IMR-90 (cell line): ENCODE measurements around the gene AMBP.

Experiments
- BHLHE40 ChIP-seq: fragments of 150-350 bp; IDR thresholded peaks from 2 replicates; pipeline ENCODE4 v1.6.1; 2016; ENCODE audit warnings: mild to moderate bottlenecking, low read depth, low read length
- CHD1 ChIP-seq: IDR thresholded peaks from 2 replicates; pipeline ENCODE4 v1.6.1; 2012; ENCODE audit warnings: low read depth, low read length, improper control_type of control experiment
- FOS ChIP-seq: fragments of 150-350 bp; IDR thresholded peaks from 2 replicates; pipeline ENCODE4 v1.6.1; 2016; ENCODE audit warnings: low read depth, low read length
- MAFK ChIP-seq: IDR thresholded peaks from 2 replicates; pipeline ENCODE4 v1.6.1; 2012; ENCODE audit warnings: low read depth, low read length, improper control_type of control experiment
- MAZ ChIP-seq: IDR thresholded peaks from 2 replicates; pipeline ENCODE4 v1.6.1; 2012; ENCODE audit warnings: low read depth, mild to moderate bottlenecking, low read length, improper control_type of control experiment, moderate library complexity, borderline replicate concordance
- POLR2A ChIP-seq: IDR thresholded peaks from 2 replicates; pipeline ENCODE4 v1.6.1; 2012; ENCODE audit warnings: mild to moderate bottlenecking, low read depth, low read length
- RAD21 ChIP-seq: IDR thresholded peaks from 2 replicates; pipeline ENCODE4 v1.6.1; 2012; ENCODE audit warnings: low read length, improper control_type of control experiment
- RCOR1 ChIP-seq: IDR thresholded peaks from 2 replicates; pipeline ENCODE4 v1.6.1; 2012; ENCODE audit warnings: mild to moderate bottlenecking, low read length, improper control_type of control experiment; ENCODE audit not compliant: insufficient replicate concordance
- RFX5 ChIP-seq: IDR thresholded peaks from 2 replicates; pipeline ENCODE4 v1.8.0; 2012; ENCODE audit warnings: low read depth, mild to moderate bottlenecking, low read length, moderate library complexity
- SMC3 ChIP-seq: fragments of 150-350 bp; IDR thresholded peaks from 2 replicates; pipeline ENCODE4 v1.6.1; 2016; ENCODE audit warnings: low read depth, mild to moderate bottlenecking, antibody characterized with exemption, low read length, moderate library complexity
- TF ChIP-seq, protein P1 (sequence below): conservative IDR thresholded peaks from 2 replicates; pipeline ENCODE4 v1.5.1; 2012; ENCODE audit warnings: mild to moderate bottlenecking, low read depth, low read length, improper control_type of control experiment
- TF ChIP-seq, protein P2 (sequence below): fragments of 150-350 bp; IDR thresholded peaks from 2 replicates; pipeline ENCODE4 v1.6.1; 2017; ENCODE audit warnings: mild to moderate bottlenecking, antibody characterized with exemption, low read length, low read depth
- TF ChIP-seq, protein P3 (sequence below): fragments of 150-350 bp; IDR thresholded peaks from 2 replicates; pipeline ENCODE4 v1.6.1; 2016; ENCODE audit warnings: low read depth, mild to moderate bottlenecking, low read length, moderate library complexity, borderline replicate concordance

DNA sequence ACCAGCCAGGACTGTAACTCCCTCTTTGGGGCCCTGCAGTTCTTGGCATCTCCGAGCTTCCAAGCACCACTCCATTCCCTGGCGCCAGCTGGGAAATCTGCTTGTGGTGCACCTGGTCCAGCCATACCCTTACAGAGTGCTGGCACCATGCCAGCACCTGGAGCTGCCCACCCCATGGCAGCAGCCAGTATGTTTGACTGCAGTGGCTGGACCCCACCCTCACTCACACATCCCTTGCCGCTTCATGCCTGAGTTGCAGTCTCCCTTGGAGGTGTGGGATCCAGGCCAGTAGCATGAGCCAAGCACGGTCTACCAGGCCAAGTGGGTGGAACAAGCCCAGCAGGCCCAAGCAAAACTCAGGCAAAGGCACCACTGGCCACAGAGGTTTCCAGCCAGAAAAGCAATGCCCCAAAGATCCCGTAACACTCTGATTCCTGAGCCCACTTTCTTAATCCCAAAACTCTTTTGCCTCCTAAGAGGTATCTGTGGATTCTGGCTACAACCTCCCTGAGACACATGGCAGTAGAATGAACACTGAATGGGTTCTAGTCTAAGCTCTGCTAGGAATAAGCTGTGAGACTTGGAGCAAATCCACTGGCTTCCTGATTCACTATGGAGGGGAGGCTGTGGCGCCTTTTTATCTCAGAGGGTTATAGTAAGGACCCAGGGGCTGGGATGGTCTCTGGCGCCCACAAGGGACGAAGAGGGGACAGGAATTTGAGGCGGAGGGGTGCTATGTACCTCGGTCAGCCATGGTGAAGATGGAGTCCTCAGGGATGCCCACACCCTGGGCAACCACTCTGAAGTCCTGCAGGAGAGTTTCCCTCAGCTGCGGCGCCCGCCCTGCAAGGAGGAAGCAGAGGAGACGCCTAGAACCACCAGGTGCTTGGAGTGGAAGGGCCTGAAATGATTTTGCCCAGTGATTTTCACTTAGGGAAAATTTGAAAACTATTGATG lies 5.6 kb downstream of the AMBP start:
- TF ChIP-seq POLR2A, result no peak
- TF ChIP-seq, protein P1, sequence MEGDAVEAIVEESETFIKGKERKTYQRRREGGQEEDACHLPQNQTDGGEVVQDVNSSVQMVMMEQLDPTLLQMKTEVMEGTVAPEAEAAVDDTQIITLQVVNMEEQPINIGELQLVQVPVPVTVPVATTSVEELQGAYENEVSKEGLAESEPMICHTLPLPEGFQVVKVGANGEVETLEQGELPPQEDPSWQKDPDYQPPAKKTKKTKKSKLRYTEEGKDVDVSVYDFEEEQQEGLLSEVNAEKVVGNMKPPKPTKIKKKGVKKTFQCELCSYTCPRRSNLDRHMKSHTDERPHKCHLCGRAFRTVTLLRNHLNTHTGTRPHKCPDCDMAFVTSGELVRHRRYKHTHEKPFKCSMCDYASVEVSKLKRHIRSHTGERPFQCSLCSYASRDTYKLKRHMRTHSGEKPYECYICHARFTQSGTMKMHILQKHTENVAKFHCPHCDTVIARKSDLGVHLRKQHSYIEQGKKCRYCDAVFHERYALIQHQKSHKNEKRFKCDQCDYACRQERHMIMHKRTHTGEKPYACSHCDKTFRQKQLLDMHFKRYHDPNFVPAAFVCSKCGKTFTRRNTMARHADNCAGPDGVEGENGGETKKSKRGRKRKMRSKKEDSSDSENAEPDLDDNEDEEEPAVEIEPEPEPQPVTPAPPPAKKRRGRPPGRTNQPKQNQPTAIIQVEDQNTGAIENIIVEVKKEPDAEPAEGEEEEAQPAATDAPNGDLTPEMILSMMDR, result no peak
- no peak for TF ChIP-seq MAFK
- no peak for TF ChIP-seq BHLHE40
- TF ChIP-seq FOS, result no peak
- TF ChIP-seq RCOR1, result no peak
- TF ChIP-seq RAD21, result no peak
- TF ChIP-seq, protein P2, sequence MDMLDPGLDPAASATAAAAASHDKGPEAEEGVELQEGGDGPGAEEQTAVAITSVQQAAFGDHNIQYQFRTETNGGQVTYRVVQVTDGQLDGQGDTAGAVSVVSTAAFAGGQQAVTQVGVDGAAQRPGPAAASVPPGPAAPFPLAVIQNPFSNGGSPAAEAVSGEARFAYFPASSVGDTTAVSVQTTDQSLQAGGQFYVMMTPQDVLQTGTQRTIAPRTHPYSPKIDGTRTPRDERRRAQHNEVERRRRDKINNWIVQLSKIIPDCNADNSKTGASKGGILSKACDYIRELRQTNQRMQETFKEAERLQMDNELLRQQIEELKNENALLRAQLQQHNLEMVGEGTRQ, result no peak
- no peak for TF ChIP-seq SMC3
- no peak for TF ChIP-seq CHD1
- TF ChIP-seq, protein P3, sequence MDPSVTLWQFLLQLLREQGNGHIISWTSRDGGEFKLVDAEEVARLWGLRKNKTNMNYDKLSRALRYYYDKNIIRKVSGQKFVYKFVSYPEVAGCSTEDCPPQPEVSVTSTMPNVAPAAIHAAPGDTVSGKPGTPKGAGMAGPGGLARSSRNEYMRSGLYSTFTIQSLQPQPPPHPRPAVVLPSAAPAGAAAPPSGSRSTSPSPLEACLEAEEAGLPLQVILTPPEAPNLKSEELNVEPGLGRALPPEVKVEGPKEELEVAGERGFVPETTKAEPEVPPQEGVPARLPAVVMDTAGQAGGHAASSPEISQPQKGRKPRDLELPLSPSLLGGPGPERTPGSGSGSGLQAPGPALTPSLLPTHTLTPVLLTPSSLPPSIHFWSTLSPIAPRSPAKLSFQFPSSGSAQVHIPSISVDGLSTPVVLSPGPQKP, result no peak
- no peak for TF ChIP-seq RFX5
- no peak for TF ChIP-seq MAZ
